Lower leg skin (tissue), 3 donors: Measurements from ENCODE around the gene COL3A1.

Experiments used
- CTCF ChIP-seq, 3 donors: fragments of 450-650 bp; IDR thresholded peaks; one replicate each; pipeline ENCODE4 v1.5.1; 2016; ENCODE audit warnings: antibody characterized with exemption in 3 of 3, mild to moderate bottlenecking in 3 of 3, moderate library complexity in 2 of 3
- POLR2A ChIP-seq, 2 donors: fragments of 450-650 bp; IDR thresholded peaks; one replicate each; pipeline ENCODE4 v1.6.1; 2016 to 2017; ENCODE audit warnings: antibody characterized with exemption in 2 of 2, mild to moderate bottlenecking in 1 of 2, moderate library complexity in 1 of 2

GRCh38 chr2:189047171-189047888 is 73.2 kb downstream of the COL3A1 start:
- no peak for TF ChIP-seq CTCF (IDR thresholded peaks at IDR 0.05)
- TF ChIP-seq POLR2A (IDR thresholded peaks at IDR 0.05), result no peak
